Activated CD4-positive, alpha-beta T cell treated with anti-CD3 and anti-CD28 coated beads for 36 hours (primary cell): ENCODE results near the gene APEX2. TPM values are rescaled to one million over a fixed set of nuclear protein-coding genes. Genes with fewer than 3 reads are reported as not detected.
"Not testable (repeated sequence)": the region's sequence is repeated elsewhere in the genome, so short reads cannot be mapped to it uniquely, and the experiment has no call there.

Source experiments
- ATAC-seq: fragments of 200-7000 bp; cut with Tn5 transposase; one replicate; pipeline ENCODE4 v1.10.0; 2021; ENCODE audit warnings: mild to moderate bottlenecking, moderate library complexity
- CTCF ChIA-PET: fragments of 350-600 bp; sonication (Branson Sonifier 250); formaldehyde crosslinking; loops from one replicate; lab custom pipeline; 2021; ENCODE audit warnings: antibody characterized with exemption; lab: Charles Lee
- POLR2A ChIA-PET: fragments of 350-600 bp; sonication (Branson Sonifier 250); formaldehyde crosslinking; loops from one replicate; lab custom pipeline; 2021; ENCODE audit warnings: antibody characterized with exemption, inconsistent platforms; lab: Charles Lee
- DNase-seq: peaks from one replicate; pipeline ENCODE4 v3.0.0-alpha.2; 2020
- H3K27ac Mint-ChIP-seq: one replicate; pipeline ENCODE4 v1.8.0; 2021; ENCODE audit warnings: mixed read lengths
- H3K27me3 Mint-ChIP-seq: one replicate; pipeline ENCODE4 v1.8.0; 2021; ENCODE audit warnings: mixed read lengths
- H3K36me3 Mint-ChIP-seq: one replicate; pipeline ENCODE4 v1.8.0; 2021; ENCODE audit warnings: low read depth, mixed read lengths
- H3K4me1 Mint-ChIP-seq: one replicate; pipeline ENCODE4 v1.8.0; 2021; ENCODE audit warnings: mixed read lengths
- H3K4me3 Mint-ChIP-seq: one replicate; pipeline ENCODE4 v1.8.0; 2021; ENCODE audit warnings: mild to moderate bottlenecking, moderate library complexity, mixed read lengths
- H3K9me3 Mint-ChIP-seq: one replicate; pipeline ENCODE4 v1.8.0; 2021; ENCODE audit warnings: low read depth, mixed read lengths
- intact Hi-C, 2 experiments: fragments of 100-400 bp; cut with DNase I in 1 of 2; cut with micrococcal nuclease in 1 of 2; formaldehyde crosslinking; loops; one replicate each; pipeline versions ENCODE4 v1.14.2 to v1.15.1; 2022 to 2024; cut with DNase I, micrococcal nuclease
- total RNA-seq, 2 experiments: library from RNA; stranded (reverse); gene quantifications; one replicate each; pipeline ENCODE4 v1.2.3, GENCODE V29; 2021

The APEX2 gene
- total RNA-seq, 2 experiments from 2014 or later, result 37.7 to 41.4 TPM

DNA sequence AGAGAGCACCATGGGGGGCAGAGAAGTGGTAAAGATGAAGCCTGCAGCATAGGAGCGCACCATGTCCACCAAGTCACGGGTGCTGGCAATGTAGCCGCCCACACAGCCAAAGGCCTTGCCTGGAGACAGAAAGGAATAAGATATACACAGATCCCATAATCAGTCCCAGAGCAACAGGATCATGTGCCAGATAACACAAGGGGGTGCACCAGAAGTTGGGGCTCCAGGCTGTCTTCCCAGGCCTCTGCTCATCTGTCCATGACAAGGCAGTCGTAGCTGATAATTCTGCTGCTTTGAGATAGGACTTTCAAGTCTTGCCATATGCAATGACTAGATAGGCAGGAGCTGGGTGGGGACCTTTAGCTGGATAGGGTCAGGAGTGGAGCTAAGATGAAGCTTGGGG, 14.7 kb downstream of the APEX2 start:
- Mint-ChIP-seq H3K4me1 (no peaks in the 10 kb centered on the region), H3K9me3 (no peaks in the 10 kb centered on the region), H3K36me3 (no peaks in the 10 kb centered on the region), H3K27ac (no peak overlapping the region), H3K4me3 (no peak overlapping the region), H3K27me3 (no peaks in the 10 kb centered on the region)
- DNase-seq (no peak), ATAC-seq (no peak)
- CTCF ChIA-PET, result interaction anchor here (0.6 kb wide), 1 partner anchor 632 kb away, joined by 3 read pairs; no protein-coding TSS in a partner anchor
- intact Hi-C loops, result no loop called here
- POLR2A ChIA-PET, result no interaction called here

DNA sequence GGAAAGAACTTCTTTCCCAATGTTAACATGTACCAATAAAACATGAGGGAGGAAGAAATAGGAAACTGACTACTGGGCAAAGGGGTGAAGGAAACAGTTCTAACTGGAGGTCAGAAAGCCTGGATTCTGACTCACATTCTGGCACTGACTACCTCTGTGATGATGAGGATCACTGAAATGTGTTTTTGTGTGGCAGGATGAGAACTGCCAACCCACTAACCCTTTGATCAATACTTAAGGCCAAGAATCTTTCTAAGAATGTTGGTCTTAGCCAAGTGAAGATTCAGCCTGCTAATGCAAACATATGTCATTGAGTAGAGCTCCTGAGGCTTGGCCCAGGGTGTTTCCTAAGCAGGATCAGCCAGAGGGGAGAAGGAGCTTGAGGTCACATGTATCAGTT, 26.0 kb downstream of the APEX2 start:
- Mint-ChIP-seq H3K36me3 (peaks cover 2% of the 10 kb centered on the region), H3K4me3 (no peak overlapping the region), H3K27me3 (no peaks in the 10 kb centered on the region), H3K27ac (no peak overlapping the region), H3K9me3 (no peaks in the 10 kb centered on the region), H3K4me1 (peaks cover 8% of the 10 kb centered on the region)
- DNase-seq (no peak), ATAC-seq (no peak)
- intact Hi-C loops, result no loop called here
- ChIA-PET POLR2A (no interaction called here), CTCF (no interaction called here)

DNA sequence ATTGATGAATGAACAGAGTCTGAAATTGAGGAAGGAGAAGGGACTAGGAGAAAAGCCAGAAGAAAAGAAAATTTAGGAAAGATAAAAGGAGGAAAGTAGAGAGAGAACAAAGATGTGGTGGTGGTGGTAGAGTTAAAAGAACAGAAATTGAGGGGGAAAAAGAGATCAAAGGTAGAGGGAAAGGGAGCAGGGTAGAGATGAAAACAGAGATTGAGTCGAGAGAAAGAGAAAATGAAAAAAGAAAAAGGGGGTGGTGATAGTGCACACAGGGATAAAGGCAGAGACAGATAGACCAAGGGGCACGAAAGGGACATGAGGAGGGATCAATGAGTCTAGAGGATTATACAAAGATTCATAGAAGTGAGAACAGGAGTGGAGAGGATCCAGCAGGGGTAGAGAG, 26.7 kb downstream of the APEX2 start:
- H3K9me3 Mint-ChIP-seq, result no peaks in the 10 kb centered on the region
- H3K4me1 Mint-ChIP-seq, result peaks cover 8% of the 10 kb centered on the region
- no peaks in the 10 kb centered on the region for H3K36me3 Mint-ChIP-seq
- no peaks in the 10 kb centered on the region for H3K27me3 Mint-ChIP-seq
- POLR2A ChIA-PET, result no interaction called here
- no peak overlapping the region for H3K4me3 Mint-ChIP-seq
- ATAC-seq (no peak), DNase-seq (no peak)
- intact Hi-C loops, result no loop called here
- CTCF ChIA-PET, result no interaction called here
- H3K27ac Mint-ChIP-seq, result no peak overlapping the region

DNA sequence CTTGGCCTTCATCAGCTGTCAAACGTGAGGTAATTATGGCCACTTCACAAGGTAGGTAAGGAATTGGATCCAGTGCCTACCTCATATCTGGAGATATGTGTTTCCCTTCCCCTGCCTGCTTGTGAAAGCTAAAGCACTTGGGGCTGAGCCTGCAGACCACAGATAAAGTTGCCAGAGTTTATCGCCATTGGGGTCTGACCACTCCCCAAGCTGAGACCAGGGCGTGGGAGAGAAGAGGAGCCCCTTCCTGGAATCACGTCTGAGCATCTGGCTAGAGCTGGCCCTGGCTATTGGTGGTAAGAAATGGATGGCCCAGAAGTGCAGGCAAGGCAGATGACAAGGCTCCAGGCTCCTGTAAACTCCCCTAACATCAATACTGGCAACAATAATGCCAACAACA, 27.9 kb downstream of the APEX2 start:
- H3K4me1 Mint-ChIP-seq, result peaks cover 8% of the 10 kb centered on the region
- DNase-seq, result no peak
- intact Hi-C loops, result no loop called here
- no peaks in the 10 kb centered on the region for H3K27me3 Mint-ChIP-seq
- POLR2A ChIA-PET, result interaction anchor here (0.7 kb wide), 1 partner anchor 51 kb away, joined by 3 read pairs; no protein-coding TSS in a partner anchor
- H3K4me3 Mint-ChIP-seq, result no peak overlapping the region
- no peak overlapping the region for H3K27ac Mint-ChIP-seq
- no peaks in the 10 kb centered on the region for H3K9me3 Mint-ChIP-seq
- CTCF ChIA-PET, result interaction anchor here (0.8 kb wide), 1 partner anchor 64 kb away, joined by 4 read pairs; no protein-coding TSS in a partner anchor
- ATAC-seq, result no peak
- H3K36me3 Mint-ChIP-seq, result no peaks in the 10 kb centered on the region

DNA sequence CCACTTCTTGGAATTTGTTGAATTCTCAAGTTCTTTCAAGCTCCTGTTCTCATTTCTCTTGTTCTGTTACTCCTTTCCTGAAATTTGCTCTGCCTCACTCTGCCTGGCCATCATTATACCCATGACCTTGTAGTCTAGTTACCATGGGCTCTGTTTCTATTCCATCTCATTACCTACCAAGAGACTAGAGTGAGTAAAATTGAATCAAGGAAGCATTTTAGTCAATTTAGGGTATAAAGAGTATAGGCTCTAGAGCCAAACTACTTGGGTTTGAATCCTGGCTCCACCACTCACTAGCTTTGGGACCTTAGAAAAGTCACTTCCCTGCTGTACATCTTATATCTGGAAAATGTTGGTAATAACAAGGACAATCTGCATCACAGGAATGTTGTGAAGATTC, 28.4 kb downstream of the APEX2 start:
- no peak overlapping the region for H3K4me3 Mint-ChIP-seq
- no peak overlapping the region for H3K27ac Mint-ChIP-seq
- intact Hi-C loops, result no loop called here
- ATAC-seq (no peak), DNase-seq (no peak)
- no peaks in the 10 kb centered on the region for H3K9me3 Mint-ChIP-seq
- ChIA-PET CTCF (no interaction called here), POLR2A (no interaction called here)
- H3K4me1 Mint-ChIP-seq, result peaks cover 8% of the 10 kb centered on the region
- H3K36me3 Mint-ChIP-seq, result no peaks in the 10 kb centered on the region
- H3K27me3 Mint-ChIP-seq, result no peaks in the 10 kb centered on the region

DNA sequence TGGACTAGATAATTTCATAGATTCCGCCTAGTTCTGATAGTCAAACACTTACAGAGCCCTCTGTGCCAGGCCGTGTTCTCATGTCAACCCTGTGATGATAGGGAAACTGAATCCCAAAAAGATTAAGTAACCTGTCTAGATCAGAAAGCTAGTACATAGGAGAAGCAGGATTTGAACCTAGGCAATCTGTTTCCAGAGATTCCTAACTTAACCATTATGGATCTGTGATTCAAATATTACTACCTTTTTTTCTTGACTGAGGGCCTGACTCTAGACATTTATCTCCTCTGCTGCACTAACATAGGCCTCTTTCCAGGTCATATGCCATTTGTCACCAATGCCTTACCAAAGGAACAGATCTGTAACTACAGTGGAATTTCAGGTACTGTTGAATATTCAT, 29.1 kb downstream of the APEX2 start:
- Mint-ChIP-seq H3K27ac (no peak overlapping the region), H3K4me3 (no peak overlapping the region)
- POLR2A ChIA-PET, result no interaction called here

DNA sequence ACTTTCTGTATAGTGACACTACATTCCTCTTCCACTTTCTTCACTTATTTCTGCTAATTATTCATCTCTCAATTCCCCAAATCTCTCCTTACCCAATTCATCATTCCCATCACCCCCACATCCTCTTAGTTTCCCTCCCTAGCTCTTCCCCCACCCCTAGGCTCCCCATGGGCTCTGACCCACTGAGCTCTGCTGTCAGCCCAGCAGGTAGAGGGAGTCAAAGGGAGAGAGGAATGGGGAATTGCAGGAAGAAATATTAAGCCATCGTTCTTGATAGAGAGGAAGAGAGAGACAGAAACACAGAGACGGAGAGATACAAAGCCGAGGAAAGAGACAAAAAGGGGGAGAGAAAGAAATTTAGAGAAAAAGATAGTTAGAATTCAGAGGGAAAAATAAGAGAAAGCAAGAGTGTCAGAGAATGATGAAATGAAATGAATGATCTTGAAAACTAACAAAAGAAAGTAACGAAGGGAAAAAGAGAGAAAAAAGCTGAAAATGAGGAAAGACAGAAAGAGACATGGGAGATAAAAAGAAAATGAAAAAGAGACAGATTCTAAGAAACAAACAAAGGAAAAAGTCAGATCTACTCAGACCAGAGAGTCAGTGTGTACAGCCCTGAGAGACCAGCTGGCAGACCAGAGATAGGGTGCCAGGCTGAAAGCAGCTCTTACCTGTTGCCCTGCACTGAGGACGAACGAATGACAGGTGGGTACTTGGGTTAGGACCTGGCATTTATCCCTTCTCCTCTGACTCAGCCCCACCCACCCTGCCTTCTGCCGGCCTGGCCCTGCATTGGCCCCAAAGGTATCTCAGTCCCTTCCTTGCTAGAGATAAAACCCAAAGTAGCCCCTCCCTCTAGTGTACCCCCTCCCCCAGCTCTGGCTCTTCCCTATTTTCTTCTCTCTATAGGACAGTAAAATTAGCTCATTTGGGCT, 30.4 kb downstream of the APEX2 start, which contains the start of gene ALAS2:
Gene ALAS2, minus strand, starts transcription at position 707 of the 935 bp plus-strand sequence. CDS start 4,977 bp downstream, outside the sequence.
- no peaks in the 10 kb centered on the region for H3K9me3 Mint-ChIP-seq
- no peaks in the 10 kb centered on the region for H3K36me3 Mint-ChIP-seq
- no peak within 1 kb of the TSS for H3K4me3 Mint-ChIP-seq
- ATAC-seq (no peak), DNase-seq (no peak)
- H3K27me3 Mint-ChIP-seq, result no peaks in the 10 kb centered on the region
- peaks cover 8% of the 10 kb centered on the region for H3K4me1 Mint-ChIP-seq
- POLR2A ChIA-PET, result no interaction called here
- intact Hi-C loops, result no loop called here
- H3K27ac Mint-ChIP-seq, result no peak within 1 kb of the TSS
- CTCF ChIA-PET, result no interaction called here

More for the DNA sequence above, 29.1 kb downstream of the APEX2 start:
- DNase-seq (no peak), ATAC-seq (no peak)
- intact Hi-C loops, result no loop called here
- Mint-ChIP-seq H3K9me3 (no peaks in the 10 kb centered on the region), H3K4me1 (peaks cover 8% of the 10 kb centered on the region), H3K27me3 (no peaks in the 10 kb centered on the region), H3K36me3 (no peaks in the 10 kb centered on the region)
- CTCF ChIA-PET, result no interaction called here

DNA sequence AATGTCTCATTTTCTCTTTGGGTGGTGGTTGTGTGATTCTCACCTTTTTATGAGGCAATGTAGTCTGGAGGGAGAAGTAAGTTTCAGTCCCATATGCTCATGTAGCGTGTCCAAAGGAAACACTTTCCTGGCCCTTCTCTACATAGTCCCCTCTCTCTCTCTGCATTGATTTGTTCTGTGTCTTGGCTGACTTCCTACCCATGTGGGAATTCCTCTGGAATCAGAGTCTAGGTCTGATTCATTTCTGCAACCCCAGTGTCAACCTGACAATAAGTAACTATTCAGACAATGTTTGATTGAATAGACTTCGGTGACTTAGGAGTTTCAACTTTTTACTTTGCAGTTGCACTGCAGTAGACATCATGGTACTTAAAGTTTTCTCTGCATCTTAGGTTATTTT, 33.3 kb downstream of the APEX2 start:
- ATAC-seq, result no peak
- CTCF ChIA-PET, result no interaction called here
- intact Hi-C loops, result no loop called here

DNA sequence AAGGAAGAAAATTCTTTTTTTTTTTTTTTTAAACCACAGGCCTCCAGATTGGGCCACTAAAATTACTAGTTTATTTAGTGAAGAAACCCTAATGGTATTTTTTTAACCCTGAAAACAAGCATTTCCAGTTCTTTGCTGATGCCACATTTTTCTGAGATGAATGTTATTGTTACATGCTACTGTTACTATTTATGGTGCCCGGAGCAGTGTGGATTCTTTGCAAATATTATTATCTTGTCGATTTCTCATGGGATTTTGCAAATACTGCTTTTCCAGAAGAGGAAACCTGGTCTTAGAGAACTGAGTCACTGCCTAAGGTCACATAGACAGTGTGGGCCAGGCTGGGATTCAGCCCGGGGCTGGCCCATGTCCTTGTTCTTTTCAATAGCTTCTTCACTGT, 39.3 kb downstream of the APEX2 start:
- Mint-ChIP-seq H3K36me3 (no peaks in the 10 kb centered on the region), H3K4me3 (no peak overlapping the region), H3K4me1 (no peaks in the 10 kb centered on the region), H3K9me3 (no peaks in the 10 kb centered on the region), H3K27ac (no peak overlapping the region), H3K27me3 (no peaks in the 10 kb centered on the region)
- DNase-seq, result no peak
- ChIA-PET CTCF (interaction anchor here (0.6 kb wide), 1 partner anchor 1722 kb away, joined by 3 read pairs; no protein-coding TSS in a partner anchor), POLR2A (no interaction called here)
- no peak for ATAC-seq
- intact Hi-C loops, result no loop called here

More for the DNA sequence above, 33.3 kb downstream of the APEX2 start:
- Mint-ChIP-seq H3K27me3 (no peaks in the 10 kb centered on the region), H3K36me3 (no peaks in the 10 kb centered on the region), H3K4me1 (no peaks in the 10 kb centered on the region), H3K4me3 (no peak overlapping the region), H3K9me3 (no peaks in the 10 kb centered on the region), H3K27ac (no peak overlapping the region)
- DNase-seq, result no peak
- POLR2A ChIA-PET, result no interaction called here

DNA sequence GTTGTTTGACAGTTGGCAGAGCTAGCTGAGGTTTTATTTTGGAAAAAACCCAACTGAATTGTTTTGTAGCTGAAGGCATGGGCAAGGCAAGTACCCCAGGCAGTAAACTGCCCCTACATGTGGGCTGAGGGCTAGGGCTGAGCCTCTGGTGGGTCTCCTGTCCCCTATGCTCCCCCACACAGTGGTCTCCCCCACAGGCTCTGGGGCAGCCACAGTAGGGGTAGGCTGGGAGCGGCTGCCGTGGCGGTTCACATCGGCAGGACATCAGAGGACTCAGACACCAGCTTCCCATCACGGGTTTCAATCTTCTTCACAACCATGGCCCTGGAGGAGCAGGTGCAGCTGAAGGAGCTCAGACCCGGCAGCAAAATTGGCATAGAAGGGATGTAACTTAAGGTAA, 41.4 kb downstream of the APEX2 start:
- H3K27ac Mint-ChIP-seq, result no peak overlapping the region
- CTCF ChIA-PET, result no interaction called here
- DNase-seq, result no peak
- ATAC-seq, result no peak
- POLR2A ChIA-PET, result no interaction called here
- no peaks in the 10 kb centered on the region for H3K36me3 Mint-ChIP-seq
- no peaks in the 10 kb centered on the region for H3K9me3 Mint-ChIP-seq
- no peaks in the 10 kb centered on the region for H3K4me1 Mint-ChIP-seq
- no peaks in the 10 kb centered on the region for H3K27me3 Mint-ChIP-seq
- intact Hi-C loops, result no loop called here
- H3K4me3 Mint-ChIP-seq, result no peak overlapping the region

DNA sequence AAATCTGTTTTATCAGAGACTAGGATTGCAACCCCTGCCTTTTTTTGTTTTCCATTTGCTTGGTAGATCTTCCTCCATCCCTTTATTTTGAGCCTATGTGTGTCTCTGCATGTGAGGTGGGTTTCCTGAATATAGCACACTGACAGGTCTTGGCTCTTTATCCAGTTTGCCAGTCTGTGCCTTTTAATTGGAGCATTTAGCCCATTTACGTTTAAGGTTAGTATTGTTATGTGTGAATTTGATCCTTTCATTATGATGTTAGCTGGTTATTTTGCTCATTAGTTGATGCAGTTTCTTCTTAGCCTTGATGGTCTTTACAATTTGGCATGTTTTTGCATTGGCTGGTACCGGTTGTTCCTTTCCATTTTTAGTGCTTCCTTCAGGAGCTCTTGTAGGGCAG, 50.4 kb downstream of the APEX2 start:
- ATAC-seq, H3K9me3 Mint-ChIP-seq, H3K36me3 Mint-ChIP-seq, H3K4me3 Mint-ChIP-seq, DNase-seq, H3K27me3 Mint-ChIP-seq, CTCF ChIA-PET, H3K27ac Mint-ChIP-seq, H3K4me1 Mint-ChIP-seq, intact Hi-C loops, POLR2A ChIA-PET: not testable (repeated sequence)
